BLaER1 (cell line): ENCODE measurements around the gene AFAP1.
A peak's percentile ranks its signal among the peaks of the same experiment; 100 is the strongest.

Experiments used
- H3K27ac ChIP-seq: shearing (Covaris generic); formaldehyde crosslinking; 2 replicates; pipeline ENCODE4 v1.8.1; 2022
- H3K27me3 ChIP-seq: shearing (Covaris generic); formaldehyde crosslinking; 2 replicates; pipeline ENCODE4 v1.8.1; 2022
- H3K36me3 ChIP-seq: shearing (Covaris generic); formaldehyde crosslinking; 2 replicates; pipeline ENCODE4 v1.8.1; 2022
- H3K4me1 ChIP-seq: shearing (Covaris generic); formaldehyde crosslinking; 2 replicates; pipeline ENCODE4 v1.8.1; 2022
- H3K4me2 ChIP-seq: shearing (Covaris generic); formaldehyde crosslinking; 2 replicates; pipeline ENCODE4 v1.8.1; 2022
- H3K4me3 ChIP-seq: shearing (Covaris generic); formaldehyde crosslinking; 2 replicates; pipeline ENCODE4 v1.8.1; 2022
- H3K9ac ChIP-seq: shearing (Covaris generic); formaldehyde crosslinking; 2 replicates; pipeline ENCODE4 v1.8.1; 2022
- H3K9me3 ChIP-seq: shearing (Covaris generic); formaldehyde crosslinking; 2 replicates; pipeline ENCODE4 v1.8.1; 2022
- H4K20me1 ChIP-seq: shearing (Covaris generic); formaldehyde crosslinking; 2 replicates; pipeline ENCODE4 v1.8.1; 2022
- Cebpa-rat ChIP-seq: shearing (Covaris generic); IDR thresholded peaks from 2 replicates; pipeline ENCODE4 v1.8.1; 2022

Gene AFAP1

GRCh38 chr4:7723625-7724024 lies 216.0 kb downstream of the AFAP1 start:
- Histone ChIP-seq H3K4me3 (no peak overlapping the region), H3K27me3 (no peaks in the 10 kb centered on the region), H3K4me2 (no peak overlapping the region), H3K27ac (no peak overlapping the region), H3K9me3 (no peaks in the 10 kb centered on the region), H4K20me1 (no peaks in the 10 kb centered on the region), H3K9ac (no peak overlapping the region), H3K4me1 (peaks cover 23% of the 10 kb centered on the region), H3K36me3 (peaks cover 29% of the 10 kb centered on the region)
- no peak for TF ChIP-seq Cebpa-rat

DNA sequence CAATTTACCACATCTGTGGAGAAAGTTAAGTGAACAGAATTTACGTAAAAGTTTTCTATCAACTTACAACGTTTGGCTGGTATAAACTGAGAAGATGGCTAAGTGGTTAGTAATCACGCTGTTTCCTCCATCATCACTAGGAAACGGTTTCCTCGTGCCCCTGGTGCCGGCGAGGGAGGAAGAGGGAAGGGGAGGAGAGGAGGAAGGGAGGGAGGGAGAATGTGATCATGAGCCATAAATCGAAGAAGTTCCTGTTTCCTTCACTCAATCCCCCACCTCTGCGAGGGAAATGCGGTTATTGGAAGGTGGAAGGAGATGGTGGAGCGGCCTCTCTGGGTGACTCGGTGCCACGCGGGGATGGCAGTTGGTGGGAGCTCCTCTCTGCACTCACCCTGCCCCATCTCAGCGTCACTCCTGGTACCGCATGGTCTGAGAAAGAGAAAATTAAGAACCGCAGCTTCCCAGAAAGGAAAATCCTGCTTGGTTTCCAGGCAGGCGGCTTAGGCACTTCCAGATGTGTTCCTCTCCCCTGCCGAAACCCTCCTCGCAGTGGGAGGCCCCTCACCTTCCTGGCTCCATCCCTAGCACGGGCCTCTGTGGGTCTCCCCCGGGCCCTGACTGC lies 216.8 kb downstream of the AFAP1 start:
- H3K4me3 ChIP-seq: no peak overlapping the region
- H3K9ac ChIP-seq: no peak overlapping the region
- peaks cover 28% of the 10 kb centered on the region for H3K4me1 ChIP-seq
- TF ChIP-seq Cebpa-rat: no peak
- no peaks in the 10 kb centered on the region for H3K9me3 ChIP-seq
- no peaks in the 10 kb centered on the region for H4K20me1 ChIP-seq
- H3K36me3 ChIP-seq: peaks cover 22% of the 10 kb centered on the region
- H3K4me2 ChIP-seq: peak overlapping the region; percentile 47
- no peaks in the 10 kb centered on the region for H3K27me3 ChIP-seq
- H3K27ac ChIP-seq: no peak overlapping the region

DNA sequence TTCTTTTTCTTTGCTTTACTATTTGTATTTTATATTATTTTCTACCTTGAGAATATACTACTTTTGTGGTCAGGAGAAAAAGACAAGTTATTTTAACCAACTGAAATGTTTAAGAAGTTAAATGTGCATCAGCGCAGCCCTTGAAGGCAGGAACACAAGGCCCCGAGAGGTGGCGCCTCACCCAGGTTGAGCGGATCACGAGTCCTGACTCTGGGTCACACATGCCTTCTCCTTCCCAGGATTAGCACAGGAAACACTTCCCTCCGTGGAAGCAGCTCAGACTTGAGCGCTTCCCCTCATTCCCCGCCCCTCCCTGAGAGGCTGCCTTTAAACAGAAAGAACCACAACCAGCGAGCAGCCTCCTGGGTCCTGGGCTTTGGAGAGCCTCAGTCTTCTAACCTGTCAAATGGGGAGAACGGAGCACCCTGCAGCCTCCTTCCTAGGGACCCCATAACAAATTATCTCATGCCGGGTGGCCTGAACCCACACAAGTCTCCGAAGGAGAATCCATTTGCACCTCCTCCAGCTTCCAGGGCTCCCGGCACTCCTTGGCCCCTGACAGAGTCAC lies 217.6 kb downstream of the AFAP1 start:
- H3K4me2 ChIP-seq: peak overlapping the region; percentile 47
- H4K20me1 ChIP-seq: no peaks in the 10 kb centered on the region
- H3K27me3 ChIP-seq: no peaks in the 10 kb centered on the region
- H3K9ac ChIP-seq: no peak overlapping the region
- H3K27ac ChIP-seq: no peak overlapping the region
- peaks cover 36% of the 10 kb centered on the region for H3K4me1 ChIP-seq
- no peaks in the 10 kb centered on the region for H3K9me3 ChIP-seq
- H3K36me3 ChIP-seq: peaks cover 19% of the 10 kb centered on the region
- H3K4me3 ChIP-seq: no peak overlapping the region
- no peak for TF ChIP-seq Cebpa-rat

GRCh38 chr4:7719354-7720174 lies 220.1 kb downstream of the AFAP1 start:
- Histone ChIP-seq H3K4me2 (peak overlapping the region; percentile 72), H3K27me3 (no peaks in the 10 kb centered on the region), H3K36me3 (peaks cover 2% of the 10 kb centered on the region; the same call in 1 of the 2 replicates), H3K4me1 (peaks cover 52% of the 10 kb centered on the region), H3K9ac (no peak overlapping the region), H3K4me3 (no peak overlapping the region), H4K20me1 (no peaks in the 10 kb centered on the region), H3K9me3 (no peaks in the 10 kb centered on the region), H3K27ac (no peak overlapping the region)
- TF ChIP-seq Cebpa-rat: no peak

DNA sequence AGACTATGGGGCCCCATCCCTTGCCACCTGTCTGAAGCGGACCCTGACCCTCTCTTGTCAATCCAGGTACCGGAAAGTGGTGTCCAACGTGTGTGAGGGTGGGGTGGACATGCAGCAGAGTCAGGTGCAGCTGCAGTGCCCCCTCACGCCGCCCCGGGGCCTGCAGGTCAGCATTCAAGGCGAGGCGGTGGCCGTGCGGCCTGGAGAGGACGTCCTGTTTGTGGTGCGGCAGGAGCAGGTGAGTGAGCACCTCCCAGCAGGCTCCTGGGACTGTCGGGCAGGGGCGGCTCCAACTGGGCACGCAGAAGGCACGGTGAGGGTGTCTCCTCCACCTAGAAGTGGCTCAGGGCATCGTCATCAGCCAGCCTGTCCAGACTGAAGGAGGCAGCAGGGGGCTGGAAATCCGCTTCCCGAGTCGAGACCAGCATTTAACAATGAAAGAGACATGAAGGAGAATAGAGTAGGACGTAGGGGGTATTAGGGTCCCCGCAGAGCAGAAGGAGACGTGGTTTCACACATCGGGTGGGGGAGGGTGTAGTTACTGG lies 221.6 kb downstream of the AFAP1 start:
- no peak overlapping the region for H3K27ac ChIP-seq
- H4K20me1 ChIP-seq: no peaks in the 10 kb centered on the region
- peaks cover 8% of the 10 kb centered on the region; the same call in 1 of the 2 replicates for H3K36me3 ChIP-seq
- no peak for TF ChIP-seq Cebpa-rat
- H3K4me3 ChIP-seq: no peak overlapping the region
- peaks cover 60% of the 10 kb centered on the region for H3K4me1 ChIP-seq
- no peak overlapping the region for H3K9ac ChIP-seq
- no peak overlapping the region for H3K4me2 ChIP-seq
- no peaks in the 10 kb centered on the region for H3K27me3 ChIP-seq
- no peaks in the 10 kb centered on the region for H3K9me3 ChIP-seq

- no peak overlapping the region for H3K9ac ChIP-seq
- no peak for TF ChIP-seq Cebpa-rat
- no peak overlapping the region for H3K27ac ChIP-seq
- no peaks in the 10 kb centered on the region for H4K20me1 ChIP-seq
- H3K9me3 ChIP-seq: no peaks in the 10 kb centered on the region
- H3K4me1 ChIP-seq: peaks cover 51% of the 10 kb centered on the region
- H3K4me3 ChIP-seq: no peak overlapping the region
- no peaks in the 10 kb centered on the region for H3K27me3 ChIP-seq
- peak overlapping the region; percentile 21 for H3K4me2 ChIP-seq
- H3K36me3 ChIP-seq: peaks cover 8% of the 10 kb centered on the region; the same call in 1 of the 2 replicates
Measured at GRCh38 chr4:7717161-7717560, 222.5 kb downstream of the AFAP1 start.

DNA sequence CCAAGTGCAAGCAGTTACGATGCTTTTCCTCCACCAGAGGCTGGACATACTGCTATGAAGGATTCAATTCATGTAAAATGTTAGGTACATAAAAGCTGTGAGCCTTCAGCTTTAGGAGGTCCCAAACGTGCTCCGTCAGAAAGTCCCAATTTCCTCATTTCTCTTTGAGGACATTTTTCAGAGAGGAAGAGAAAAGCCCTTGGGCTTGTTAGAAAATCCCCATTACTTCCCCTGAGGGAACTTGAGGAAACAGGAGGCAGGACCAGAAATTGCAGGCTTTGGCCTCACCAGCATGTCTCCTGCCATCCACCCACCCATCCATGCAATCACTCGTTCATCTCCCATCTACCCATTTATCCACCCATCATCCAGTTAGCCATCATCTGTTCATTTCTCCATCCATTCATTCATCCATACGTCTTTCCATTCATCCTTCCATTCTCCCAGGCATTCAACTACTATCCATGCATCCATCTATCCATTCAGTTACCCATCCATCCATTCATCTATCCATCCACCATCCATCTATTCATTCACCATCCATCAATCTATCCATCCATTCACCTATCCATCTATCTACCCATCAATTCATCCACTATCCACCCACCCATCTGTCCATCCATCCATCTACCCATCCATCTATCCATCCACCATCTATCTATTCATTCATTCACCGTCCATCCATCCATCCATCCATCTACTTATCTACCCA lies 223.5 kb downstream of the AFAP1 start:
- H4K20me1 ChIP-seq: no peaks in the 10 kb centered on the region
- peaks cover 8% of the 10 kb centered on the region; the same call in 1 of the 2 replicates for H3K36me3 ChIP-seq
- H3K27me3 ChIP-seq: no peaks in the 10 kb centered on the region
- peak overlapping the region; percentile 39 for H3K4me2 ChIP-seq
- no peaks in the 10 kb centered on the region for H3K9me3 ChIP-seq
- H3K4me3 ChIP-seq: no peak overlapping the region
- no peak overlapping the region for H3K27ac ChIP-seq
- H3K4me1 ChIP-seq: peaks cover 52% of the 10 kb centered on the region
- no peak for TF ChIP-seq Cebpa-rat
- no peak overlapping the region for H3K9ac ChIP-seq

DNA sequence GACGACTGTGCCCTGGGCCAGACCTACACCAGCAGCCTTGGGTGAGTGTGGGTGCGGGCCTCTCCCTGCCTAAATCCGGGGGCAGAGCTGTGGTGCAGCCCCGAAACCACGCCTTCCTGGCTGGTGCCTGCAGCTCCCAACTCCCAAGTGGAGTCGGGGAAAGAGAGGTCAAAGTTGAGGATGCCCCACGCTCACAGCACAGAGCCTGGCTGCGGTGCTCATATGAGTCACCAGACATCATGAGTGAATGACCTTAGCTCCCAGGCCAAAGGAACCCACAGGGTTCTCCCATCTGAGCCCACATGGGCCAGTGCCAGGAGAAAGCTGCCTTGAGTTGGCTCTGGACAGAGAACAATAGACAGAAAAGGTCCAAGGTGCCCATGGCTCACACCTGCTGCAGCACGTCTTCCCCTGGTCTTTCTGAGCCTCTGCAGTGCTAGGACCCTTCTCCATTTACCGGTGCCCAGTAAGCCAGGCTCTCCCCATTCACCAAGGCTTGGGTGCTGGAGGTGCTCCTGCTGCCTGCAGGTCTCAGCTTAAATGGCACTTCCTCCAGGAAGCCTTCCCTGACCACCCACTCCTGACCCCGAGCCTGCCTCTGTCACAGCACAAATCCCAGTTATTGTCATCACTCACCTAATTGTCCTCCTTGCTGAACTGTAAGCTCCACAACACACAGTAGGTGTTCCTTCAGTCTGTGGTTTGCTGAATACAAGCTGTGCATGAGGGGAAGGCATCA lies 224.2 kb downstream of the AFAP1 start:
- H3K4me3 ChIP-seq: no peak overlapping the region
- H4K20me1 ChIP-seq: no peaks in the 10 kb centered on the region
- H3K27me3 ChIP-seq: no peaks in the 10 kb centered on the region
- no peak overlapping the region for H3K9ac ChIP-seq
- H3K27ac ChIP-seq: 0 out of 2 replicates have a peak overlapping the region, but pooled peaks have one; percentile 11
- H3K4me2 ChIP-seq: peak overlapping the region; percentile 39
- H3K4me1 ChIP-seq: peaks cover 59% of the 10 kb centered on the region
- peaks cover 8% of the 10 kb centered on the region; the same call in 1 of the 2 replicates for H3K36me3 ChIP-seq
- TF ChIP-seq Cebpa-rat: no peak
- H3K9me3 ChIP-seq: no peaks in the 10 kb centered on the region

DNA sequence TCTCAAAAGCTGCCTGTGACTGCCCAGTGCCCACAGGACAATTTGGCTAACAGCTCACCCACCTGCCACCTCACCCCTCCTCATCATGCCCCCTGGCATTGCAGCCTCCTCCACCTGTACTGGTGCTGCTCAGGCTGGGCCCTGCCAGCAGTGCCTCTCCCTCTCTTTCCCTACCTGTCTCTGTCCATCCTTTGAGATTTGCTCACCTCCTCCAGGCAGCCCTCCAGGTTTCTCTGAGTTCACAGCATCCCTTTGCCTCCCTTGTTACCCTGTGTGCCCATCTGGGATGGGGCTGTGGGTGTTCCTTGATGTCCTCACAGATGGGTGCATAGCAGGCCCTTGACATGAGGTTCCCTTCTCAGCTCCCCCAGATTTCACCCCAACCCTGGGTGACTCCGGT lies 224.9 kb downstream of the AFAP1 start:
- no peak overlapping the region for H3K9ac ChIP-seq
- H3K4me2 ChIP-seq: no peak overlapping the region
- no peak overlapping the region for H3K4me3 ChIP-seq
- peaks cover 8% of the 10 kb centered on the region; the same call in 1 of the 2 replicates for H3K36me3 ChIP-seq
- H3K4me1 ChIP-seq: peaks cover 61% of the 10 kb centered on the region
- H3K9me3 ChIP-seq: no peaks in the 10 kb centered on the region
- no peaks in the 10 kb centered on the region for H3K27me3 ChIP-seq
- TF ChIP-seq Cebpa-rat: no peak
- no peak overlapping the region for H3K27ac ChIP-seq
- no peaks in the 10 kb centered on the region for H4K20me1 ChIP-seq
